ENCODE data around the gene EEF2K.
A peak's percentile ranks its signal among the peaks of the same experiment; 100 is the strongest.

Gene EEF2K

GRCh38 chr16:22204091-22204655 lies 1.9 kb upstream of the EEF2K start:
- Histone ChIP-seq H3K27ac (no peak overlapping the region), H3K4me3 (no peak overlapping the region)
- no peak for DNase-seq (ENCODE audit: low spot score)
- TF ChIP-seq, protein P1, sequence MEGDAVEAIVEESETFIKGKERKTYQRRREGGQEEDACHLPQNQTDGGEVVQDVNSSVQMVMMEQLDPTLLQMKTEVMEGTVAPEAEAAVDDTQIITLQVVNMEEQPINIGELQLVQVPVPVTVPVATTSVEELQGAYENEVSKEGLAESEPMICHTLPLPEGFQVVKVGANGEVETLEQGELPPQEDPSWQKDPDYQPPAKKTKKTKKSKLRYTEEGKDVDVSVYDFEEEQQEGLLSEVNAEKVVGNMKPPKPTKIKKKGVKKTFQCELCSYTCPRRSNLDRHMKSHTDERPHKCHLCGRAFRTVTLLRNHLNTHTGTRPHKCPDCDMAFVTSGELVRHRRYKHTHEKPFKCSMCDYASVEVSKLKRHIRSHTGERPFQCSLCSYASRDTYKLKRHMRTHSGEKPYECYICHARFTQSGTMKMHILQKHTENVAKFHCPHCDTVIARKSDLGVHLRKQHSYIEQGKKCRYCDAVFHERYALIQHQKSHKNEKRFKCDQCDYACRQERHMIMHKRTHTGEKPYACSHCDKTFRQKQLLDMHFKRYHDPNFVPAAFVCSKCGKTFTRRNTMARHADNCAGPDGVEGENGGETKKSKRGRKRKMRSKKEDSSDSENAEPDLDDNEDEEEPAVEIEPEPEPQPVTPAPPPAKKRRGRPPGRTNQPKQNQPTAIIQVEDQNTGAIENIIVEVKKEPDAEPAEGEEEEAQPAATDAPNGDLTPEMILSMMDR (IDR thresholded peaks at IDR 0.05), result no peak

DNA sequence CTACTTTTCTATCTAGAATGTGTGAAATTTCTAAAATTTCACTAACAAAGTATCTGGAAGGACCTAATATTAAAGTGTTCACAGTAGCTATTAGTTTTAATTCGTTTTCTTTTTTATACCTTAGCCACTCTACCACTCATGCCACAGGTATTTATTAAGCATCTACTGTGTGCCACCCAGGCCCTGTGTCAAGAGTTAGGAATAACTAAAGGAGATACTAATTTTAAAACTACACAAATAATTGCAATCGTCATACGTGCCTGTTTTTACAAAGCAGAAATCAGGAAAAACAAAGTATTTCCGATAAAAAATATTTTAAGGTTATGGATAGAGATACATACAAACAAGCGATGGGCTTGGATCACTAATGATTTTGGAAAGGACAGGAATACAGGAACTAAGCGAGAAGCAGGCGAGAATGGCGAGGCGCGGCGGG lies 483 bp upstream of the EEF2K start:
- DNase-seq (ENCODE audit: low spot score), result no peak
- Histone ChIP-seq H3K4me3 (peak overlapping the region; percentile 85), H3K27ac (peak overlapping the region; percentile 91 to 95)
- TF ChIP-seq, protein P1 (IDR thresholded peaks at IDR 0.05), result no peak

DNA sequence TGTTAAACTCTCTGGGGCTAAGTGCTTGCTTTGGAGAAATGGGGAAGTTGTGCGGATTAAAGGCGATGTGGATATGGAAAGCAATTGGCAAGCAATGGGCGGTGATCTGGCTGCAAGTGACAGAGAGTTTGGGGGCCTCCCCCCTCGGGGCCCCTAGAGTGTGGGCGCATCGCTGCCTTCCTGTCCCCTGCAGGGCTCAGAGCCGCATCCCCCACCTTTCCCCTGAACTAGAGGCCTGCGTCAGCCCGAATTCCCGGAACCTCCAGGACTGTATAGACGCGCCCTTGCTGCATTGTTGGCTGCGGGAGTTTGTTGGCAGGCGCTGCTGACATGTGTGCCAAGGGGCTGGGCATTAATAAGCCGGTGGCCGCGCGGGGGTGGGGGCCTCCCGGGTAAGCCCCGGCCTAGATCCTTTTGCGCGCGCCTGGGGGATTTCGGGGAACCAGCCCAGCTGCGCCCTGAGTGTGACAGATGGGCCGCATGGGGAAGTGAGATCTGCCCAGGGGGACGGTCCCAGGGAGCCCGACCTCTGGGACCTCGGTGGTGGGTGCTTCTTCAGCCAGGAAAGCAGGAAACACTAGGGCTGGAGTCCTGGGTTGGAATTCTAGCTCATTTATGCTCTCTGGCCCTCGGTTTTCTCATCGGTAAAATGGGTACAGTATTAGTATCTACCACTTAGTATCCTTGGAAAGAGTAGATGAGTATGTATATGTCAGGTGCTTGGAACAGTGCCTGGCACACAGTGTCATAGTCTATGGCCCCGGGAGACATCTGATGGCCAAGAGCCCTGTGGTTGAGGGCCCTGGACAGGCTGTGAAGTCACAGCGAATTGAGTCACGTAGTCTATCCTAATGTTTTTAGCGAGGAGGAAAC lies 1.0 kb downstream of the EEF2K start:
- Histone ChIP-seq H3K4me3 (peak overlapping the region; percentile 85), H3K27ac (peak overlapping the region; percentile 91 to 95)
- TF ChIP-seq, protein P1 (IDR thresholded peaks at IDR 0.05), result no peak
- DNase-seq (ENCODE audit: low spot score), result peak; percentile 93

GRCh38 chr16:22207715-22208360 lies 1.8 kb downstream of the EEF2K start:
- TF ChIP-seq, protein P1 (IDR thresholded peaks at IDR 0.05), result no peak
- no peak for DNase-seq (ENCODE audit: low spot score)
- Histone ChIP-seq H3K4me3 (peak overlapping the region; percentile 85), H3K27ac (peak overlapping the region; percentile 91 to 95)

- H3K4me3 ChIP-seq, result peak overlapping the region; percentile 11
- peak overlapping the region in 1 of 2 donors; percentile 95 for H3K27ac ChIP-seq
- TF ChIP-seq, protein P1 (IDR thresholded peaks at IDR 0.05), result no peak
- no peak for DNase-seq (ENCODE audit: low spot score)
Observed at GRCh38 chr16:22210285-22210684, 4.2 kb downstream of the EEF2K start.

DNA sequence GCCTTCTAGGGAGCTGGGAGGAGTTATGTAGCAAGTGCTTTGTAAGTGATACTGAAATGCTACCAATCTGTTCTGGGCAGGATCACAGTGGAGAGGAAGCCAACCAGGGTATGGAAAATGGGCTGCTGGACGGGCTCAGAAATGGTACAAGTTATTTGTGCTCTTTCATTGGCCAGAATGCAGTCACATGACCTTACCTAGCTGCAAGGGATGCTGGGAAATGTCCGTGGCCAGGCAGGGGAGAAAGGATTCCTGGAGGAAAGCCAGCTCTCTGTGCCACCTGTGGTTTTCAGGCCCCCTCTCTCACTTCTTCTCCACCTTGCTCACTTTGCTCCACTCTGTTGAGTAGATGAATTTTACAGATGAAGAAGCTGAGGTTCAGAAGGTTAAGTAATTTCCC lies 4.8 kb downstream of the EEF2K start:
- Histone ChIP-seq H3K4me3 (peak overlapping the region; percentile 11), H3K27ac (peak overlapping the region in 1 of 2 donors; percentile 95)
- DNase-seq (ENCODE audit: low spot score), result no peak
- TF ChIP-seq, protein P1 (IDR thresholded peaks at IDR 0.05), result no peak
